Measurements from ENCODE around the gene HSD17B12.
"Not testable (repeated sequence)": the region's sequence is repeated elsewhere in the genome, so short reads cannot be mapped to it uniquely, and the experiment has no call there.

Gene HSD17B12

DNA sequence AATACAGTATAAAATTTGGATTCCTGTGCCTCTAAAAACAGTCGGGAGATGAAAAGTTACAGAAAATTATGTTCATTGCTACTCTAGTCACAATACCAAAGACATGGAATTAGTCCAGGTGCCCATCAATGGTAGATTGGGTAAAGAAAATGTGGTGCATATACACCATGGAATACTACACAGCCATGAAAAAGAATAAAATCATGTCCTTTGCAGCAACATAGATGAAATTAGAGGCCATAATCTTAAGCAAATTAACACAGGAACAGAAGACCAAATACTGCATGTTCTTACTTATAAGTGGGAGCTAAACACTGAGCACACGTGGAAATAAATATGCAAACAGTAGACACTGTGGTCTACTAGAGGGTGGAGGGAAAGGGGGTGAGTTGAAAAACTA is 67.6 kb downstream of the HSD17B12 start:
- no peak overlapping the region for H3K4me3 ChIP-seq (ENCODE audit: low read depth in 1 of 2, low read length in 2 of 2)
- no peaks in the 10 kb centered on the region for H3K27me3 ChIP-seq (ENCODE audit: low read depth, low read length)
- H3K9me3 ChIP-seq (ENCODE audit: control insufficient read depth in 1 of 2, low read length in 2 of 2), result no peaks in the 10 kb centered on the region
- peaks cover 0 to 4% of the 10 kb centered on the region in 2 donors for H3K36me3 ChIP-seq (ENCODE audit: control insufficient read depth in 1 of 2, insufficient read depth in 2 of 2, low read length in 2 of 2)
- H3K4me1 ChIP-seq (ENCODE audit: control insufficient read depth in 1 of 2, insufficient read depth in 2 of 2, low read length in 2 of 2), result no peaks in the 10 kb centered on the region
- no peak overlapping the region for H3K27ac ChIP-seq (ENCODE audit: low read length)

GRCh38 chr11:43751726-43752125 is 71.2 kb downstream of the HSD17B12 start:
- Histone ChIP-seq H3K4me1 (ENCODE audit: control insufficient read depth in 1 of 2, insufficient read depth in 2 of 2, low read length in 2 of 2) (no peaks in the 10 kb centered on the region), H3K9me3 (ENCODE audit: control insufficient read depth in 1 of 2, low read length in 2 of 2) (no peaks in the 10 kb centered on the region), H3K27me3 (ENCODE audit: low read depth, low read length) (no peaks in the 10 kb centered on the region), H3K27ac (ENCODE audit: low read length) (no peak overlapping the region), H3K4me3 (ENCODE audit: low read depth in 1 of 2, low read length in 2 of 2) (no peak overlapping the region), H3K36me3 (ENCODE audit: control insufficient read depth in 1 of 2, insufficient read depth in 2 of 2, low read length in 2 of 2) (peaks cover 0 to 8% of the 10 kb centered on the region in 2 donors)

DNA sequence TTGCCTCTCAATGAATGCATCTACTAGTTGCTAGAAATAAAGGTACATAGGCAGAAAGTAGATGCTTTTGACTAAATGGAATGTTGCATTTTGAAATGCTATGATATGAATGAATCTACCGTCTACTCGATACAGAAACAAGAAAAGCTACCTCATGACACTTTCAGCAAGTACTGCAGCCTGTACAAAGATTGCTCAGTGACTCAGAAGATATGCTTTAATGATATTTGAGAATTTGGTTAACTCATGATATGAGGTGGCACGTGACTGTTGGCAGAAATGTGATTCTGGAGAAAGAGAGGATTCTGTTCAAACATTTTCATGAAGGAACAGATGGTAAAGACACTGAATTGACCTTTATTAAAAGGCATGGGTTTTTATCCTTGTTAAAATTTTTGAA is 76.0 kb downstream of the HSD17B12 start:
- H3K4me3 ChIP-seq (ENCODE audit: low read depth in 1 of 2, low read length in 2 of 2), result no peak overlapping the region
- no peaks in the 10 kb centered on the region for H3K27me3 ChIP-seq (ENCODE audit: low read depth, low read length)
- H3K4me1 ChIP-seq (ENCODE audit: control insufficient read depth in 1 of 2, insufficient read depth in 2 of 2, low read length in 2 of 2), result no peaks in the 10 kb centered on the region
- H3K36me3 ChIP-seq (ENCODE audit: control insufficient read depth in 1 of 2, insufficient read depth in 2 of 2, low read length in 2 of 2), result peaks cover 0 to 10% of the 10 kb centered on the region in 2 donors
- no peak overlapping the region for H3K27ac ChIP-seq (ENCODE audit: low read length)
- H3K9me3 ChIP-seq (ENCODE audit: control insufficient read depth in 1 of 2, low read length in 2 of 2), result no peaks in the 10 kb centered on the region

- Histone ChIP-seq H3K4me1 (ENCODE audit: control insufficient read depth in 1 of 2, insufficient read depth in 2 of 2, low read length in 2 of 2) (no peaks in the 10 kb centered on the region), H3K27ac (ENCODE audit: low read length) (no peak overlapping the region), H3K36me3 (ENCODE audit: control insufficient read depth in 1 of 2, insufficient read depth in 2 of 2, low read length in 2 of 2) (peaks cover 0 to 8% of the 10 kb centered on the region in 2 donors), H3K4me3 (ENCODE audit: low read depth in 1 of 2, low read length in 2 of 2) (no peak overlapping the region), H3K27me3 (ENCODE audit: low read depth, low read length) (no peaks in the 10 kb centered on the region), H3K9me3 (ENCODE audit: control insufficient read depth in 1 of 2, low read length in 2 of 2) (no peaks in the 10 kb centered on the region)
Measured at GRCh38 chr11:43758927-43759326, 78.4 kb downstream of the HSD17B12 start.

- Histone ChIP-seq H3K4me3 (ENCODE audit: low read depth in 1 of 2, low read length in 2 of 2) (no peak overlapping the region), H3K36me3 (ENCODE audit: control insufficient read depth in 1 of 2, insufficient read depth in 2 of 2, low read length in 2 of 2) (peaks cover 0 to 5% of the 10 kb centered on the region in 2 donors), H3K9me3 (ENCODE audit: control insufficient read depth in 1 of 2, low read length in 2 of 2) (no peaks in the 10 kb centered on the region), H3K27me3 (ENCODE audit: low read depth, low read length) (no peaks in the 10 kb centered on the region), H3K4me1 (ENCODE audit: control insufficient read depth in 1 of 2, insufficient read depth in 2 of 2, low read length in 2 of 2) (no peaks in the 10 kb centered on the region), H3K27ac (ENCODE audit: low read length) (no peak overlapping the region)
Measured at GRCh38 chr11:43760902-43761301, 80.4 kb downstream of the HSD17B12 start.

GRCh38 chr11:43765194-43765593 is 84.7 kb downstream of the HSD17B12 start:
- Histone ChIP-seq H3K27me3 (ENCODE audit: low read depth, low read length) (no peaks in the 10 kb centered on the region), H3K27ac (ENCODE audit: low read length) (no peak overlapping the region), H3K4me1 (ENCODE audit: control insufficient read depth in 1 of 2, insufficient read depth in 2 of 2, low read length in 2 of 2) (no peaks in the 10 kb centered on the region), H3K9me3 (ENCODE audit: control insufficient read depth in 1 of 2, low read length in 2 of 2) (no peaks in the 10 kb centered on the region), H3K36me3 (ENCODE audit: control insufficient read depth in 1 of 2, insufficient read depth in 2 of 2, low read length in 2 of 2) (no peaks in the 10 kb centered on the region), H3K4me3 (ENCODE audit: low read depth in 1 of 2, low read length in 2 of 2) (no peak overlapping the region)

GRCh38 chr11:43768654-43769053 is 88.1 kb downstream of the HSD17B12 start:
- not testable (repeated sequence) for H3K36me3 ChIP-seq (ENCODE audit: control insufficient read depth in 1 of 2, insufficient read depth in 2 of 2, low read length in 2 of 2); H3K27me3 ChIP-seq (ENCODE audit: low read depth, low read length); H3K4me1 ChIP-seq (ENCODE audit: control insufficient read depth in 1 of 2, insufficient read depth in 2 of 2, low read length in 2 of 2); H3K9me3 ChIP-seq (ENCODE audit: control insufficient read depth in 1 of 2, low read length in 2 of 2); H3K27ac ChIP-seq (ENCODE audit: low read length); H3K4me3 ChIP-seq (ENCODE audit: low read depth in 1 of 2, low read length in 2 of 2)

DNA sequence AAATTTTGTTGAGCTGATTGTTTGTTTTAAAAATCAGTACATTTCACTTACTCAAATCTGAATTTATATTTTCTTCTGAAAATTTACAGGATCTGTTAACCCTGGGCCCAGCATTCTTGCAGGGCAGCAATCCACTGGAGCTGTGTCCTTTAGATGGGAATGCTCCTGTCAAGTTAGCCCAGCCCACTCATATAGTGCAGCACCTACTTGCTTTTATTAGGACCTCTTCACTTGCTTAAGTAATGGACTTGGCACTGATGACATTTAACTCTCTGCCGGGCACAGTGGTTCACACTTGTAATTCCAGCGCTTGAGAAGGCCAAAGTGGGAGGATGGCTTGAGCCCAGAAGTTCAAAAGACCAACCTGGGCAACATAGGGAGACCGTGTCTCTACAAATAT is 89.6 kb downstream of the HSD17B12 start:
- Histone ChIP-seq H3K4me3 (ENCODE audit: low read depth in 1 of 2, low read length in 2 of 2) (no peak overlapping the region), H3K36me3 (ENCODE audit: control insufficient read depth in 1 of 2, insufficient read depth in 2 of 2, low read length in 2 of 2) (no peaks in the 10 kb centered on the region), H3K27me3 (ENCODE audit: low read depth, low read length) (no peaks in the 10 kb centered on the region), H3K9me3 (ENCODE audit: control insufficient read depth in 1 of 2, low read length in 2 of 2) (no peaks in the 10 kb centered on the region), H3K27ac (ENCODE audit: low read length) (no peak overlapping the region), H3K4me1 (ENCODE audit: control insufficient read depth in 1 of 2, insufficient read depth in 2 of 2, low read length in 2 of 2) (no peaks in the 10 kb centered on the region)

GRCh38 chr11:43772733-43773132 is 92.2 kb downstream of the HSD17B12 start:
- Histone ChIP-seq H3K36me3 (ENCODE audit: control insufficient read depth in 1 of 2, insufficient read depth in 2 of 2, low read length in 2 of 2) (no peaks in the 10 kb centered on the region), H3K27ac (ENCODE audit: low read length) (no peak overlapping the region), H3K4me3 (ENCODE audit: low read depth in 1 of 2, low read length in 2 of 2) (no peak overlapping the region), H3K4me1 (ENCODE audit: control insufficient read depth in 1 of 2, insufficient read depth in 2 of 2, low read length in 2 of 2) (no peaks in the 10 kb centered on the region), H3K27me3 (ENCODE audit: low read depth, low read length) (no peaks in the 10 kb centered on the region), H3K9me3 (ENCODE audit: control insufficient read depth in 1 of 2, low read length in 2 of 2) (no peaks in the 10 kb centered on the region)

- no peaks in the 10 kb centered on the region for H3K27me3 ChIP-seq (ENCODE audit: low read depth, low read length)
- no peak overlapping the region for H3K27ac ChIP-seq (ENCODE audit: low read length)
- no peaks in the 10 kb centered on the region for H3K36me3 ChIP-seq (ENCODE audit: control insufficient read depth in 1 of 2, insufficient read depth in 2 of 2, low read length in 2 of 2)
- no peaks in the 10 kb centered on the region for H3K9me3 ChIP-seq (ENCODE audit: control insufficient read depth in 1 of 2, low read length in 2 of 2)
- no peaks in the 10 kb centered on the region for H3K4me1 ChIP-seq (ENCODE audit: control insufficient read depth in 1 of 2, insufficient read depth in 2 of 2, low read length in 2 of 2)
- H3K4me3 ChIP-seq (ENCODE audit: low read depth in 1 of 2, low read length in 2 of 2), result no peak overlapping the region
Measured at GRCh38 chr11:43774786-43775185, 94.2 kb downstream of the HSD17B12 start.

- Histone ChIP-seq H3K36me3 (ENCODE audit: control insufficient read depth in 1 of 2, insufficient read depth in 2 of 2, low read length in 2 of 2) (no peaks in the 10 kb centered on the region), H3K9me3 (ENCODE audit: control insufficient read depth in 1 of 2, low read length in 2 of 2) (peaks cover 0 to under 1% of the 10 kb centered on the region in 2 donors), H3K4me1 (ENCODE audit: control insufficient read depth in 1 of 2, insufficient read depth in 2 of 2, low read length in 2 of 2) (no peaks in the 10 kb centered on the region), H3K27me3 (ENCODE audit: low read depth, low read length) (no peaks in the 10 kb centered on the region), H3K4me3 (ENCODE audit: low read depth in 1 of 2, low read length in 2 of 2) (no peak overlapping the region), H3K27ac (ENCODE audit: low read length) (no peak overlapping the region)
Measured at GRCh38 chr11:43779306-43779705, 98.8 kb downstream of the HSD17B12 start.

DNA sequence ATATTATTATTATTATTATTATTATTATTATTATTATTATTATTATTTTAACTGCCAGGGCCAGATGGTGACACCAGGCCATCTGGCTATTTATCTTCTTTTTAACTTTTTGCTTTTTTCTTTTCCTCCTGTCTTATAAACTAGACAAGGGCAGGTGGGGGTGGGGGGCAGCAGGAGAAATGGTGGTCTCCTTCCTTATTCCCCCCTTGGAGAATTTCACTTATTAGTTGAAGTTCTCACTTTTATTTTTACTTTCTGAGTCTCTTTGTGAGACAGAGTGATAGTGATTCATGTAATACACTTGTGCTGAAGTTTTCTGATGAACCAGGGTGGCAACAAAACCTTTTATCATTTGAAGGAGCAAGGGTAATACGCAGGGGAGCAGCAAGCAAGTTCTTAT is 103.8 kb downstream of the HSD17B12 start:
- Histone ChIP-seq H3K36me3 (ENCODE audit: control insufficient read depth in 1 of 2, insufficient read depth in 2 of 2, low read length in 2 of 2) (no peaks in the 10 kb centered on the region), H3K27me3 (ENCODE audit: low read depth, low read length) (no peaks in the 10 kb centered on the region), H3K4me3 (ENCODE audit: low read depth in 1 of 2, low read length in 2 of 2) (no peak overlapping the region), H3K27ac (ENCODE audit: low read length) (no peak overlapping the region), H3K9me3 (ENCODE audit: control insufficient read depth in 1 of 2, low read length in 2 of 2) (peaks cover 0 to 2% of the 10 kb centered on the region in 2 donors), H3K4me1 (ENCODE audit: control insufficient read depth in 1 of 2, insufficient read depth in 2 of 2, low read length in 2 of 2) (no peaks in the 10 kb centered on the region)

Measured in muscle layer of duodenum (tissue), 2 donors.